Omental fat pad (tissue), 4 donors: Measurements from ENCODE around the gene GNGT2. TPM values are rescaled to one million over a fixed set of nuclear protein-coding genes. Genes with fewer than 3 reads are reported as not detected.

Experiments used
- ATAC-seq: fragments of 150-250 bp; one replicate; pipeline ENCODE4 v1.9.1; 2016; ENCODE audit warnings: mild to moderate bottlenecking, moderate library complexity; ENCODE audit not compliant: low FRiP score
- DNase-seq: peaks from one replicate; pipeline ENCODE4 v3.0.0-alpha.2; 2019; ENCODE audit warnings: low spot score
- CTCF ChIP-seq, 3 donors: fragments of 450-650 bp; IDR thresholded peaks; one replicate each; pipeline ENCODE4 v1.5.1; 2016 to 2017; ENCODE audit warnings: antibody characterized with exemption in 3 of 3, mild to moderate bottlenecking in 3 of 3, moderate library complexity in 2 of 3
- total RNA-seq, 4 donors: library from RNA; depleted of rRNA; stranded (reverse); fragments of >200 nt; gene quantifications; one replicate each; pipeline ENCODE4 v1.1.0, GENCODE V29; 2016

Gene GNGT2
- total RNA-seq, 4 donors from 2014 or later = 0.74 to 5.2 (median 2.9) TPM

GRCh38 chr17:49229805-49230600, 19.6 kb upstream of the GNGT2 start:
- DNase-seq = no peak

GRCh38 chr17:49229076-49229804, 18.9 kb upstream of the GNGT2 start:
- ATAC-seq = no peak
- no peak for TF ChIP-seq CTCF (IDR thresholded peaks at IDR 0.05)
- no peak for DNase-seq

More at GRCh38 chr17:49229805-49230600, 19.6 kb upstream of the GNGT2 start:
- peak; percentile 24 for ATAC-seq
- no peak for TF ChIP-seq CTCF (IDR thresholded peaks at IDR 0.05)

- TF ChIP-seq CTCF (IDR thresholded peaks at IDR 0.05) = no peak
- ATAC-seq (no peak), DNase-seq (peak; percentile 66)
These were observed 17.3 kb upstream of the GNGT2 start for GRCh38 chr17:49227436-49228261.

- no peak for DNase-seq
- no peak for ATAC-seq
- no peak for TF ChIP-seq CTCF (IDR thresholded peaks at IDR 0.05)
These were observed 16.5 kb upstream of the GNGT2 start for GRCh38 chr17:49226771-49227435.

- no peak for ATAC-seq
- TF ChIP-seq CTCF (IDR thresholded peaks at IDR 0.05) = no peak
- DNase-seq = no peak
These were observed 15.3 kb upstream of the GNGT2 start for GRCh38 chr17:49225554-49226236.

GRCh38 chr17:49224997-49225337, 14.6 kb upstream of the GNGT2 start:
- ATAC-seq = no peak
- TF ChIP-seq CTCF (IDR thresholded peaks at IDR 0.05) = no peak
- no peak for DNase-seq
